Neural progenitor cell (in vitro differentiated cells): Measurements from ENCODE around the gene TSHZ1. TPM values are rescaled to one million over a fixed set of nuclear protein-coding genes. Genes with fewer than 3 reads are reported as not detected.

Experiments
- DNase-seq: peaks from one replicate; pipeline ENCODE4 v3.0.0-alpha.2; 2016; ENCODE audit warnings: low spot score
- H2AFZ ChIP-seq: fragments of 200-600 bp; sonication (generic); replicated peaks from 2 replicates; pipeline ENCODE4 v1.6.1; 2016; ENCODE audit warnings: antibody characterized with exemption
- H3F3A ChIP-seq: fragments of 200-600 bp; sonication (generic); 2 replicates; pipeline ENCODE4 v1.6.1; 2016; ENCODE audit warnings: antibody characterized with exemption, low read depth
- H3K27ac ChIP-seq: fragments of 200-600 bp; sonication (generic); 2 replicates; pipeline ENCODE4 v1.5.1; 2016; ENCODE audit warnings: mild to moderate bottlenecking
- H3K27me3 ChIP-seq: fragments of 200-600 bp; sonication (generic); 2 replicates; pipeline ENCODE4 v1.6.1; 2016; ENCODE audit warnings: mild to moderate bottlenecking, moderate library complexity
- H3K36me3 ChIP-seq: fragments of 200-600 bp; sonication (generic); 2 replicates; pipeline ENCODE4 v1.5.1; 2016
- H3K4me1 ChIP-seq: fragments of 200-600 bp; sonication (generic); 2 replicates; pipeline ENCODE4 v1.6.1; 2016; ENCODE audit warnings: mixed run types
- H3K4me2 ChIP-seq: fragments of 200-600 bp; sonication (generic); 2 replicates; pipeline ENCODE4 v1.6.1; 2016
- H3K4me3 ChIP-seq: fragments of 200-600 bp; sonication (generic); 2 replicates; pipeline ENCODE4 v1.5.1; 2016
- H3K79me2 ChIP-seq: fragments of 200-600 bp; sonication (generic); 2 replicates; pipeline ENCODE4 v1.6.1; 2016; ENCODE audit warnings: low read depth
- H3K9ac ChIP-seq: fragments of 200-600 bp; sonication (generic); 2 replicates; pipeline ENCODE4 v1.6.1; 2016
- H3K9me3 ChIP-seq: fragments of 200-600 bp; sonication (generic); 2 replicates; pipeline ENCODE4 v1.5.1; 2016; ENCODE audit warnings: low read depth
- H4K20me1 ChIP-seq: fragments of 200-600 bp; sonication (generic); 2 replicates; pipeline ENCODE4 v1.6.1; 2016; ENCODE audit warnings: low read depth
- H3K27ac Mint-ChIP-seq: 3 replicates; pipeline ENCODE4 v1.8.0; 2021; ENCODE audit warnings: mixed read lengths
- H3K27me3 Mint-ChIP-seq: 2 replicates; pipeline ENCODE4 v1.8.0; 2022; ENCODE audit warnings: low read depth, mild to moderate bottlenecking, inconsistent platforms, moderate library complexity, mixed read lengths; ENCODE audit not compliant: insufficient read depth
- H3K36me3 Mint-ChIP-seq: 3 replicates; pipeline ENCODE4 v1.8.0; 2021; ENCODE audit warnings: mixed read lengths
- H3K4me1 Mint-ChIP-seq: 3 replicates; pipeline ENCODE4 v1.8.0; 2021; ENCODE audit warnings: mixed read lengths
- H3K4me3 Mint-ChIP-seq: 3 replicates; pipeline ENCODE4 v1.8.0; 2021; ENCODE audit warnings: mild to moderate bottlenecking, moderate library complexity, mixed read lengths
- H3K9me3 Mint-ChIP-seq: 3 replicates; pipeline ENCODE4 v1.8.0; 2020; ENCODE audit warnings: mixed read lengths
- CTCF ChIP-seq: fragments of 200-600 bp; sonication (generic); IDR thresholded peaks from 2 replicates; pipeline ENCODE4 v1.5.1; 2017; ENCODE audit warnings: antibody characterized with exemption, mild to moderate bottlenecking
- EZH2 ChIP-seq: fragments of 200-600 bp; sonication (generic); IDR thresholded peaks from 2 replicates; pipeline ENCODE4 v1.6.1; 2017; ENCODE audit warnings: antibody characterized with exemption, mild to moderate bottlenecking, moderate library complexity
- EZH2phosphoT487 ChIP-seq: fragments of 200-600 bp; sonication (generic); IDR thresholded peaks from 2 replicates; pipeline ENCODE4 v1.6.1; 2017; ENCODE audit warnings: antibody characterized with exemption
- total RNA-seq: library from RNA; depleted of rRNA; stranded (reverse); fragments of >200 nt; gene quantifications from 2 replicates; pipeline ENCODE4 v1.2.3, GENCODE V29; 2015; ENCODE audit warnings: low replicate concordance

The TSHZ1 gene
- total RNA-seq, 1 donor from 2014 or later, result 0.06 TPM

- no peak overlapping the region for H3K4me3 ChIP-seq
- no peaks in the 10 kb centered on the region for H3K36me3 ChIP-seq
- no peak overlapping the region for H3K9ac ChIP-seq
- Mint-ChIP-seq H3K27ac (no peak overlapping the region), H3K4me1 (peaks cover 13% of the 10 kb centered on the region), H3K4me3 (no peak overlapping the region), H3K9me3 (no peaks in the 10 kb centered on the region), H3K36me3 (no peaks in the 10 kb centered on the region), H3K27me3 (peaks cover under 1% of the 10 kb centered on the region)
- no peaks in the 10 kb centered on the region for H3K9me3 ChIP-seq
- H4K20me1 ChIP-seq, result no peaks in the 10 kb centered on the region
- H2AFZ ChIP-seq, result no peak overlapping the region
- no peak overlapping the region for H3K27ac ChIP-seq
- H3K27me3 ChIP-seq, result no peaks in the 10 kb centered on the region
- H3K4me2 ChIP-seq, result no peak overlapping the region
- DNase-seq, result no peak
- H3F3A ChIP-seq, result peaks cover 11% of the 10 kb centered on the region
- no peaks in the 10 kb centered on the region for H3K79me2 ChIP-seq
- no peak for TF ChIP-seq EZH2phosphoT487
- no peak for TF ChIP-seq CTCF
- TF ChIP-seq EZH2, result no peak
- H3K4me1 ChIP-seq, result peaks cover 16% of the 10 kb centered on the region
These were observed 47.6 kb upstream of the TSHZ1 start for GRCh38 chr18:75162978-75163377.

GRCh38 chr18:75163736-75164135, 46.9 kb upstream of the TSHZ1 start:
- Mint-ChIP-seq H3K4me3 (no peak overlapping the region), H3K4me1 (peaks cover 13% of the 10 kb centered on the region), H3K27me3 (no peaks in the 10 kb centered on the region), H3K27ac (no peak overlapping the region), H3K9me3 (no peaks in the 10 kb centered on the region), H3K36me3 (no peaks in the 10 kb centered on the region)
- Histone ChIP-seq H3K9ac (no peak overlapping the region), H3K4me1 (peaks cover 16% of the 10 kb centered on the region), H3K4me3 (no peak overlapping the region), H3K27ac (no peak overlapping the region), H3K27me3 (no peaks in the 10 kb centered on the region), H3K36me3 (no peaks in the 10 kb centered on the region), H3K4me2 (no peak overlapping the region), H3K9me3 (no peaks in the 10 kb centered on the region), H3F3A (peaks cover 11% of the 10 kb centered on the region), H4K20me1 (no peaks in the 10 kb centered on the region), H3K79me2 (no peaks in the 10 kb centered on the region), H2AFZ (no peak overlapping the region)
- no peak for DNase-seq
- TF ChIP-seq CTCF (no peak), EZH2phosphoT487 (no peak), EZH2 (no peak)

- no peaks in the 10 kb centered on the region for H3K36me3 ChIP-seq
- no peaks in the 10 kb centered on the region for H3K9me3 ChIP-seq
- no peaks in the 10 kb centered on the region for H3K27me3 Mint-ChIP-seq
- H3K9ac ChIP-seq, result no peak overlapping the region
- no peaks in the 10 kb centered on the region for H4K20me1 ChIP-seq
- no peak for DNase-seq
- TF ChIP-seq EZH2phosphoT487 (no peak), EZH2 (no peak), CTCF (no peak)
- H3K79me2 ChIP-seq, result no peaks in the 10 kb centered on the region
- H3K4me1 Mint-ChIP-seq, result peaks cover 11% of the 10 kb centered on the region
- no peak overlapping the region for H3K27ac Mint-ChIP-seq
- peaks cover 8% of the 10 kb centered on the region for H3F3A ChIP-seq
- no peak overlapping the region for H3K27ac ChIP-seq
- H2AFZ ChIP-seq, result no peak overlapping the region
- no peak overlapping the region for H3K4me3 ChIP-seq
- H3K36me3 Mint-ChIP-seq, result no peaks in the 10 kb centered on the region
- H3K27me3 ChIP-seq, result no peaks in the 10 kb centered on the region
- peaks cover 10% of the 10 kb centered on the region for H3K4me1 ChIP-seq
- H3K4me2 ChIP-seq, result no peak overlapping the region
- H3K4me3 Mint-ChIP-seq, result no peak overlapping the region
- H3K9me3 Mint-ChIP-seq, result no peaks in the 10 kb centered on the region
These were observed 46.1 kb upstream of the TSHZ1 start for GRCh38 chr18:75164479-75164878.

- Histone ChIP-seq H3K4me1 (no peaks in the 10 kb centered on the region), H3K79me2 (no peaks in the 10 kb centered on the region), H4K20me1 (no peaks in the 10 kb centered on the region), H3K36me3 (no peaks in the 10 kb centered on the region), H3K27ac (no peak overlapping the region), H3K4me3 (no peak overlapping the region), H3K9me3 (no peaks in the 10 kb centered on the region), H3F3A (no peaks in the 10 kb centered on the region), H3K4me2 (no peak overlapping the region), H3K9ac (no peak overlapping the region), H2AFZ (no peak overlapping the region), H3K27me3 (no peaks in the 10 kb centered on the region)
- no peak for TF ChIP-seq EZH2
- no peak for TF ChIP-seq CTCF
- no peak for TF ChIP-seq EZH2phosphoT487
- H3K27ac Mint-ChIP-seq, result no peak overlapping the region
- H3K9me3 Mint-ChIP-seq, result no peaks in the 10 kb centered on the region
- no peaks in the 10 kb centered on the region for H3K4me1 Mint-ChIP-seq
- DNase-seq, result no peak
- H3K27me3 Mint-ChIP-seq, result no peaks in the 10 kb centered on the region
- H3K36me3 Mint-ChIP-seq, result no peaks in the 10 kb centered on the region
- no peak overlapping the region for H3K4me3 Mint-ChIP-seq
These were observed 44.7 kb upstream of the TSHZ1 start for GRCh38 chr18:75165926-75166325.
